Neural cell (in vitro differentiated cells): ENCODE results near the gene ADD1.

Source experiments
- CTCF ChIP-seq: fragments of 450-650 bp; IDR thresholded peaks from 2 replicates; pipeline ENCODE4 v1.5.1; 2014; ENCODE audit warnings: antibody characterized with exemption, mild to moderate bottlenecking, moderate library complexity; ENCODE audit not compliant: poor library complexity, severe bottlenecking
- EZH2 ChIP-seq: fragments of 200-600, 300-800 bp; shearing (Covaris generic), sonication (generic); IDR thresholded peaks from 2 replicates; pipeline ENCODE4 v1.6.1; 2014; ENCODE audit warnings: antibody characterized with exemption, low read length, borderline replicate concordance, mild to moderate bottlenecking; ENCODE audit not compliant: insufficient read depth, poor library complexity, severe bottlenecking
- MXI1 ChIP-seq: fragments of 450-650 bp; conservative IDR thresholded peaks from 2 replicates; pipeline ENCODE4 v1.6.1; 2014; ENCODE audit warnings: antibody characterized with exemption, mild to moderate bottlenecking; ENCODE audit not compliant: poor library complexity, severe bottlenecking
- POLR2AphosphoS5 ChIP-seq: IDR thresholded peaks from 2 replicates; pipeline ENCODE4 v1.6.1; 2012
- REST ChIP-seq: IDR thresholded peaks from 2 replicates; pipeline ENCODE4 v1.6.1; 2012; ENCODE audit warnings: borderline replicate concordance
- TAF1 ChIP-seq: IDR thresholded peaks from 2 replicates; pipeline ENCODE4 v1.6.1; 2012; ENCODE audit warnings: low read depth

GRCh38 chr4:2910409-2910808 is 66.8 kb downstream of the ADD1 start:
- TF ChIP-seq CTCF = no peak
- TF ChIP-seq REST = no peak
- TF ChIP-seq POLR2AphosphoS5 = no peak
- TF ChIP-seq TAF1 = no peak
- no peak for TF ChIP-seq MXI1
- no peak for TF ChIP-seq EZH2
